ENCODE measurements around the gene CNRIP1. TPM values are rescaled to one million over a fixed set of nuclear protein-coding genes. Genes with fewer than 3 reads are reported as not detected.

Gene CNRIP1
- total RNA-seq, 1 experiment from 2014 or later: 0.84 TPM

DNA sequence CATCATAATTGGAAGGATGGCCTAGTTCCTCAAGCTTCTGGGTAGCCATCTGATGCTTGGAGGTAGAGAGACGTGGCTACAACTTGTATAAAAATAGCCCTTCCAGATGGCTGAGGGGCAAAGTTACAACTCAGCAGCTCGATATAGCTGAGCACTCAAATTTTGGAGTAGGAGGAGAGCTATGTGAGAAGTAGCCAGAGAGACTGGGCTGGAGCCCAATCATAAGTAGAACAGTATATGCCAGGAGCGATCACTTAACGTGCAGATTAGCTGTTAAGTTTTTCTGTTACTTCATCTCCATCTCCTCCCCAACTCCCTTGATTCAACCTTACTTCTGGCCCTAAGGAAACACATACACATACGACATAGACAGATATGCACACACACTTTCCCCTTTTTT lies 28.8 kb downstream of the CNRIP1 start:
- Mint-ChIP-seq H3K27me3 (ENCODE audit: insufficient read depth, unreplicated experiment) (no peaks in the 10 kb centered on the region), H3K4me1 (ENCODE audit: insufficient read depth, unreplicated experiment) (peaks cover 10% of the 10 kb centered on the region), H3K9me3 (ENCODE audit: unreplicated experiment) (no peaks in the 10 kb centered on the region), H3K36me3 (ENCODE audit: insufficient read depth, unreplicated experiment) (no peaks in the 10 kb centered on the region), H3K4me3 (ENCODE audit: unreplicated experiment) (no peak overlapping the region), H3K27ac (ENCODE audit: low read depth, unreplicated experiment) (no peak overlapping the region)
- intact Hi-C loops (cut with micrococcal nuclease): no loop called here
- no peak for DNase-seq (ENCODE audit: unreplicated experiment)
- BruUV-seq (replicated peaks): no TSS peak
- ChIA-PET POLR2A (interaction anchor here (0.8 to 20.2 kb wide), 6 partner anchors 8 to 228 kb away, joined by 3 to 308 read pairs (median 13); partner anchors contain the start of genes C1D, PNO1 and PPP3R1), CTCF (interaction anchor here (0.6 to 13.0 kb wide), 16 partner anchors 15 to 258 kb away, joined by 3 to 161 read pairs (median 4); no protein-coding TSS in a partner anchor)
- TF ChIP-seq, protein P1, sequence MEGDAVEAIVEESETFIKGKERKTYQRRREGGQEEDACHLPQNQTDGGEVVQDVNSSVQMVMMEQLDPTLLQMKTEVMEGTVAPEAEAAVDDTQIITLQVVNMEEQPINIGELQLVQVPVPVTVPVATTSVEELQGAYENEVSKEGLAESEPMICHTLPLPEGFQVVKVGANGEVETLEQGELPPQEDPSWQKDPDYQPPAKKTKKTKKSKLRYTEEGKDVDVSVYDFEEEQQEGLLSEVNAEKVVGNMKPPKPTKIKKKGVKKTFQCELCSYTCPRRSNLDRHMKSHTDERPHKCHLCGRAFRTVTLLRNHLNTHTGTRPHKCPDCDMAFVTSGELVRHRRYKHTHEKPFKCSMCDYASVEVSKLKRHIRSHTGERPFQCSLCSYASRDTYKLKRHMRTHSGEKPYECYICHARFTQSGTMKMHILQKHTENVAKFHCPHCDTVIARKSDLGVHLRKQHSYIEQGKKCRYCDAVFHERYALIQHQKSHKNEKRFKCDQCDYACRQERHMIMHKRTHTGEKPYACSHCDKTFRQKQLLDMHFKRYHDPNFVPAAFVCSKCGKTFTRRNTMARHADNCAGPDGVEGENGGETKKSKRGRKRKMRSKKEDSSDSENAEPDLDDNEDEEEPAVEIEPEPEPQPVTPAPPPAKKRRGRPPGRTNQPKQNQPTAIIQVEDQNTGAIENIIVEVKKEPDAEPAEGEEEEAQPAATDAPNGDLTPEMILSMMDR (IDR thresholded peaks at IDR 0.05; ENCODE audit: unreplicated experiment): no peak

DNA sequence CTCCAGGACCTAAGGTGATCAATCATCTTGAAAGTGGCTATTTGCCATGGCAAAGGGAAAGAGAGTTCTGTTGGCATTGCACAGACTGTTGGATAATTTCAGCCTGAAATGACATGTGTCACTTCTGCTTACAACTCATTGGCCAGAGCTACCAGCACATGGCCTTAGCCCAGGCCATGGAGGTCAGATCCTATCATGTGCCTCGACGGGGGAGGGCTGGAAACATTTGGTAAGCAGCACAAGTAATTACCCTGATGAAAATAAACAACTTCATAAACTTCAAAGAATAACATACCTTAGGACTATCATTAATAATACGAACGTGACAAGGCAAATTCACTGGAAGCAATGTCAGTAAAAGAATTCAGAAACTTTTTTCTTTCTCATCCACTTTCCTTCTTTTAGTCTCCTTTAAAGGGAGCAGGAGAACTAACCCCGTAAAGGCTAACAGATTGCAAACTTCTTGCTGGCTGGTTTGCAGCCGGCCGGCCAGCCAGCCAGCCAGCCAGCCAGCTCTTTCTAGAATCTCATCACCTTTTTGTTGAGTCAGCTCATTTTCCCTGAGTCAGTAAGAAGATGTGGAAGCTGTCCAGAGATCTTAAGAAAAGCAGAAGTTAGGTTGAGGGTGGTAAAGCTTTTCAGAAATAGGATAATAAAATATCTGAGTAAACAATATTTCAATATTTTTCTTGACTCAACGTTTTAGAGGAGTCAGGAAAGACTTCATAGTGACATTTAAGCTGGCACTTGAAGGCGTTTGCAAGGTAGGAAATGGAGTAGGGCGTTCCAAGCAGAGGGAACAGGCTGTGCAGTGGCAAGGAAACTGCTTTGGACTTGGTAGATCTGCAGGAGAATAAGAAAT lies 31.9 kb downstream of the CNRIP1 start:
- TF ChIP-seq, protein P1 (IDR thresholded peaks at IDR 0.05; ENCODE audit: unreplicated experiment): no peak
- Mint-ChIP-seq H3K4me3 (ENCODE audit: unreplicated experiment) (no peak overlapping the region), H3K27ac (ENCODE audit: low read depth, unreplicated experiment) (no peak overlapping the region), H3K9me3 (ENCODE audit: unreplicated experiment) (no peaks in the 10 kb centered on the region), H3K36me3 (ENCODE audit: insufficient read depth, unreplicated experiment) (no peaks in the 10 kb centered on the region), H3K27me3 (ENCODE audit: insufficient read depth, unreplicated experiment) (no peaks in the 10 kb centered on the region), H3K4me1 (ENCODE audit: insufficient read depth, unreplicated experiment) (peaks cover 26% of the 10 kb centered on the region)
- no TSS peak for BruUV-seq (replicated peaks)
- POLR2A ChIA-PET: interaction anchor here (0.7 to 20.2 kb wide), 8 partner anchors 8 to 225 kb away, joined by 3 to 308 read pairs (median 4); partner anchors contain the start of genes C1D, PNO1 and PPP3R1
- CTCF ChIA-PET: interaction anchor here (0.6 to 13.0 kb wide), 4 partner anchors 38 to 1843 kb away, joined by 3 to 161 read pairs (median 4); no protein-coding TSS in a partner anchor
- intact Hi-C loops (cut with micrococcal nuclease): loop anchor here (5.0 kb wide), 1 partner anchor 36 kb away; the partner anchor contains the start of gene PPP3R1
- peak; percentile 32 for DNase-seq (ENCODE audit: unreplicated experiment)

DNA sequence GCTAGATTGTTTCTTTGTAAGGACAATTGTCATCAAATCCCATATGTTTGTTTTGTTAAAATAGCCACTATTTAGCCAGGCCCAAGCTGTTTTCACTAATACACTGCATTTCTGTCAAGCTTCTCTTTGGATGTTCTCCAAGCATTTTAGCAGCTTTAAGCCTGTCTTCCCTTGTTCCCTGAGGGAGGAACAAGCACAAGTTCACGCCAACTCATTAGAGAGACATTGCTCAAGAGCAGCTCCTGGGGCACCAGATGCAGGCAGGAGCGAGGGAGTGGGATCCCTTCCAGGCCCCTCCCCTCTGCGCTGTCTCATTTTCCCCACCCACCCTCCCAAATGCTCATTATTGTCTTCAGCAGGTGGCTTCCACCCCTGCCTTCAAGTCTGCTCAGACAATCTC lies 34.9 kb downstream of the CNRIP1 start:
- H3K9me3 Mint-ChIP-seq (ENCODE audit: unreplicated experiment): no peaks in the 10 kb centered on the region
- ChIA-PET CTCF (interaction anchor here (0.7 to 4.6 kb wide), 8 partner anchors 8 to 157 kb away, joined by 3 to 30 read pairs (median 3); partner anchors contain the start of gene PNO1), POLR2A (interaction anchor here (0.6 to 20.2 kb wide), 14 partner anchors 13 to 179 kb away, joined by 3 to 308 read pairs (median 4); partner anchors contain the start of genes PNO1 and PPP3R1)
- no TSS peak for BruUV-seq (replicated peaks)
- peaks cover 31% of the 10 kb centered on the region for H3K4me1 Mint-ChIP-seq (ENCODE audit: insufficient read depth, unreplicated experiment)
- no peaks in the 10 kb centered on the region for H3K27me3 Mint-ChIP-seq (ENCODE audit: insufficient read depth, unreplicated experiment)
- no peaks in the 10 kb centered on the region for H3K36me3 Mint-ChIP-seq (ENCODE audit: insufficient read depth, unreplicated experiment)
- H3K27ac Mint-ChIP-seq (ENCODE audit: low read depth, unreplicated experiment): peak overlapping the region; percentile 67
- TF ChIP-seq, protein P1 (IDR thresholded peaks at IDR 0.05; ENCODE audit: unreplicated experiment): no peak
- intact Hi-C loops (cut with micrococcal nuclease): loop anchor here (5.0 kb wide), 1 partner anchor 33 kb away; the partner anchor contains the start of gene PPP3R1
- peak; percentile 93 for DNase-seq (ENCODE audit: unreplicated experiment)
- no peak overlapping the region for H3K4me3 Mint-ChIP-seq (ENCODE audit: unreplicated experiment)

DNA sequence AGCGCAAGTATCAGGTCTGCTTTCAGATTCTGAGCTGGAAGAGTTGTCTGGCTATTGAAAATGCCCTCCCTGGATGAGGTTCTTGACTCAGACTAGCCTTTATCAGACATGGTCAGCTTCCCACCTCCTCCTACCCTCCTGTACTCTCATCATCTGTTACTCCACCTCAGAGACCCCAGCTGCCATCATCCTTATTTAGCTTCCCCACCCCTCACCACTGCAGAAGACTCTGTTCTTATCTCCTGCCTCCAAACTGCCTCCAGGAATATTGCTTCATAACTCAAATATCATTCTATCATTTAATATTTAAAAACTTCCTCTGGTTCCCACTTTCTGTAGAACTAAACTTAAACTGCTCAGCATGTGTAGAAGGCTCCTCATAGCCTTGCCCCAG lies 36.3 kb downstream of the CNRIP1 start:
- no peaks in the 10 kb centered on the region for H3K27me3 Mint-ChIP-seq (ENCODE audit: insufficient read depth, unreplicated experiment)
- BruUV-seq (replicated peaks): no TSS peak
- no peaks in the 10 kb centered on the region for H3K9me3 Mint-ChIP-seq (ENCODE audit: unreplicated experiment)
- no peak overlapping the region for H3K4me3 Mint-ChIP-seq (ENCODE audit: unreplicated experiment)
- POLR2A ChIA-PET: interaction anchor here (0.6 to 20.2 kb wide), 9 partner anchors 8 to 161 kb away, joined by 3 to 308 read pairs (median 5); partner anchors contain the start of genes PNO1 and PPP3R1
- TF ChIP-seq, protein P1 (IDR thresholded peaks at IDR 0.05; ENCODE audit: unreplicated experiment): no peak
- CTCF ChIA-PET: interaction anchor here (0.5 to 4.6 kb wide), 23 partner anchors 8 to 178 kb away, joined by 3 to 34 read pairs (median 5); partner anchors contain the start of gene PNO1
- peaks cover 33% of the 10 kb centered on the region for H3K4me1 Mint-ChIP-seq (ENCODE audit: insufficient read depth, unreplicated experiment)
- no peak overlapping the region for H3K27ac Mint-ChIP-seq (ENCODE audit: low read depth, unreplicated experiment)
- intact Hi-C loops (cut with micrococcal nuclease): loop anchor here (1.0 kb wide), 1 partner anchor 161 kb away; no protein-coding TSS in a partner anchor
- no peak for DNase-seq (ENCODE audit: unreplicated experiment)
- no peaks in the 10 kb centered on the region for H3K36me3 Mint-ChIP-seq (ENCODE audit: insufficient read depth, unreplicated experiment)
